ENCODE results near the gene DUOX1. TPM values are rescaled to one million over a fixed set of nuclear protein-coding genes. Genes with fewer than 3 reads are reported as not detected.

The DUOX1 gene
- total RNA-seq, 1 donor from 2014 or later = 4.1 TPM

GRCh38 chr15:45128971-45129639 is 689 bp upstream of the DUOX1 start:
- H3K27me3 ChIP-seq (ENCODE audit: control insufficient read depth, insufficient read depth, low read length) = peaks cover 57% of the 10 kb centered on the region
- no peak overlapping the region for H3K4me3 ChIP-seq (ENCODE audit: low read depth, low read length)
- DNase-seq (ENCODE audit: low read depth) = no peak
- no peak for TF ChIP-seq CTCF (IDR thresholded peaks at IDR 0.05; ENCODE audit: insufficient read depth, low read length, poor library complexity, severe bottlenecking)
- no peaks in the 10 kb centered on the region for H3K36me3 ChIP-seq (ENCODE audit: control insufficient read depth, insufficient read depth, low read length)

- H3K27me3 ChIP-seq (ENCODE audit: control insufficient read depth, insufficient read depth, low read length) = peaks cover 66% of the 10 kb centered on the region
- H3K36me3 ChIP-seq (ENCODE audit: control insufficient read depth, insufficient read depth, low read length) = no peaks in the 10 kb centered on the region
- no peak for DNase-seq (ENCODE audit: low read depth)
- no peak for TF ChIP-seq CTCF (IDR thresholded peaks at IDR 0.05; ENCODE audit: insufficient read depth, low read length, poor library complexity, severe bottlenecking)
- H3K4me3 ChIP-seq (ENCODE audit: low read depth, low read length) = no peak overlapping the region
Measured at GRCh38 chr15:45130291-45131000, 652 bp downstream of the DUOX1 start.

GRCh38 chr15:45131510-45131909 is 1.7 kb downstream of the DUOX1 start:
- Histone ChIP-seq H3K36me3 (ENCODE audit: control insufficient read depth, insufficient read depth, low read length) (no peaks in the 10 kb centered on the region), H3K4me3 (ENCODE audit: low read depth, low read length) (no peak overlapping the region), H3K27me3 (ENCODE audit: control insufficient read depth, insufficient read depth, low read length) (peaks cover 74% of the 10 kb centered on the region)
- no peak for TF ChIP-seq CTCF (IDR thresholded peaks at IDR 0.05; ENCODE audit: insufficient read depth, low read length, poor library complexity, severe bottlenecking)
- no peak for DNase-seq (ENCODE audit: low read depth)

GRCh38 chr15:45132844-45133560 is 3.2 kb downstream of the DUOX1 start:
- peaks cover 72% of the 10 kb centered on the region for H3K27me3 ChIP-seq (ENCODE audit: control insufficient read depth, insufficient read depth, low read length)
- H3K36me3 ChIP-seq (ENCODE audit: control insufficient read depth, insufficient read depth, low read length) = no peaks in the 10 kb centered on the region
- H3K4me3 ChIP-seq (ENCODE audit: low read depth, low read length) = no peak overlapping the region
- no peak for TF ChIP-seq CTCF (IDR thresholded peaks at IDR 0.05; ENCODE audit: insufficient read depth, low read length, poor library complexity, severe bottlenecking)
- DNase-seq (ENCODE audit: low read depth) = no peak

- Histone ChIP-seq H3K4me3 (ENCODE audit: low read depth, low read length) (no peak overlapping the region), H3K36me3 (ENCODE audit: control insufficient read depth, insufficient read depth, low read length) (no peaks in the 10 kb centered on the region), H3K27me3 (ENCODE audit: control insufficient read depth, insufficient read depth, low read length) (peaks cover 69% of the 10 kb centered on the region)
- DNase-seq (ENCODE audit: low read depth) = no peak
- no peak for TF ChIP-seq CTCF (IDR thresholded peaks at IDR 0.05; ENCODE audit: insufficient read depth, low read length, poor library complexity, severe bottlenecking)
Measured at GRCh38 chr15:45133561-45133920, 3.7 kb downstream of the DUOX1 start.
